ENCODE measurements around the gene SLC25A30.
"Not testable (repeated sequence)": the region's sequence is repeated elsewhere in the genome, so short reads cannot be mapped to it uniquely, and the experiment has no call there.

The SLC25A30 gene

DNA sequence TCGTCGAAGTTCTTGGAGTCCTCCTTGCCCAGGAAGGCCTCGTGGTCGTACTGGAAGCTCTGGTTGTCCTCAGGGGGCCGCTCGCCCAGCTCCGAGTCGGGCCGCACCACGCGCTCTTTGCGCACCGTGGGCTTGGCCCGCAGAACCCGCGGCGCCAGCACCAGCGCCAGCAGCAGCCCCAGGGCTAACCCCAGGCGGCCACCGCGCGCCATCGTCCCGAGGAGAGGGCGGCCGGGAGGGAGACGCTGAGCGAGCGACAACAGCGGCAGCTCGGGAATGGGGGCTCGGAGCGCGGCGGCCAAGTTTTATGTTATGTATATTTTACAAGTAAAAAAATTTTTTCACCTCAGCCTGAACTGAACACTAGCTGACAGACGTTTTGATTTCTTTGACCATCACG, 27.0 kb downstream of the SLC25A30 start:
- ATAC-seq, DNase-seq, H3K9me3 Mint-ChIP-seq, H3K27me3 Mint-ChIP-seq, H3K4me3 Mint-ChIP-seq, H3K27ac Mint-ChIP-seq: not testable (repeated sequence)
- Mint-ChIP-seq H3K4me1 (peaks cover 35% of the 10 kb centered on the region), H3K36me3 (ENCODE audit: low read depth) (peaks cover 24% of the 10 kb centered on the region)

DNA sequence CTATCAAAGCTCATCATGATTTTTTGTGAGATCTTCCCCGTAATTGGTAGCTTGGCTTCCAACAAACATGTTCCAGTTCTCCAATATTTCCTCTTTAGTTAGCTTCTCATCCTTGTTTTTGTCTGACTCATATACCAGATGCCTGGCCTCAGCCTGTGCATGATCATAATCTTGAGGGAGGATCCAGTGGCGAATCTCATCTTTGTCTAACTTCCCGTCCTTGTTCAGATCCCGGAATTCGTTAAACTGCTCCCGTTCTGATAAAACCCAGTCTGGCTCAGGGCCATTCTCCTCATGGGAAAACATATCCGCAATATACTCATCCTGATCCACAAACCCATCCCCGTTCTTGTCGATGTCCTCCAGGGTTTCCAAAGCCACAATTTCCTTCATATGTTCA, 27.8 kb downstream of the SLC25A30 start:
- ATAC-seq, H3K27ac Mint-ChIP-seq, DNase-seq, H3K4me3 Mint-ChIP-seq, H3K27me3 Mint-ChIP-seq, H3K9me3 Mint-ChIP-seq: not testable (repeated sequence)
- peaks cover 16% of the 10 kb centered on the region for H3K36me3 Mint-ChIP-seq (ENCODE audit: low read depth)
- peaks cover 27% of the 10 kb centered on the region for H3K4me1 Mint-ChIP-seq

GRCh38 chr13:45388664-45389063, 29.5 kb downstream of the SLC25A30 start:
- Mint-ChIP-seq H3K4me3 (no peak overlapping the region), H3K27ac (no peak overlapping the region), H3K27me3 (no peaks in the 10 kb centered on the region), H3K36me3 (ENCODE audit: low read depth) (peaks cover 13% of the 10 kb centered on the region), H3K4me1 (peaks cover 12% of the 10 kb centered on the region), H3K9me3 (no peaks in the 10 kb centered on the region)
- DNase-seq: no peak
- ATAC-seq: no peak

DNA sequence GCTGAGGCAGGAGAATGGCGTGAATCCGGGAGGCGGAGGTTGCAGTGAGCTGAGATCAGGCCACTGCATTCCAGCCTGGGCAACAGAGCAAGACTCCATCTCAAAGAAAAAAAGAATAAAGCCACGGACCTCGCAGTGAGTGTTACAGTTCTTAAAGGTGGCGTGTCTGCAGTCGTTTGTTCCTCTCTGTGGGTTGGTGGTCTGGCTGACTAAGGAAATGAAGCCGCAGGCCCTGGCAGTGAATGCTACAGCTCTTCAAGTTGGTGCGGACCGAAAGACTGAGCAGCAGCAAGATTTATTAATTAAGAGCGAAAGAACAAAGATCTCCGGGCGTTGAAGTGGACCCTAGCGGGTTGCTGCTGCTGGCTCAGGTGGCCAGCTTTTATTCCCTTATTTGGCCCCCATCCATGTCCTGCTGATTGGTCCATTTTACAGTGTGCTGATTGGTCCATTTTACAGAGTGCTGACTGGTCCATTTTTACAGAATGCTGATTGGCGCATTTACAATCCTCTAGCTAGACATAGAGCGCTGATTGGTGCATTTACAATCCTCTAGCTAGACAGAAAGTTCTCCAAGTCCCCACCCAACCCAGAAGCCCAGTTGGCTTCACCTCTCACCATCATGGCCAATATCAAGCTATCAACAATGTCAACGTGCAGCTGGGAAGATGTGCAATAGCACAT, 31.1 kb downstream of the SLC25A30 start:
- not testable (repeated sequence) for H3K27ac Mint-ChIP-seq, H3K4me3 Mint-ChIP-seq, H3K27me3 Mint-ChIP-seq, H3K9me3 Mint-ChIP-seq
- ATAC-seq: peak; percentile 88
- peak; percentile 23 for DNase-seq
- H3K36me3 Mint-ChIP-seq (ENCODE audit: low read depth): peaks cover 13% of the 10 kb centered on the region
- H3K4me1 Mint-ChIP-seq: peaks cover 12% of the 10 kb centered on the region

DNA sequence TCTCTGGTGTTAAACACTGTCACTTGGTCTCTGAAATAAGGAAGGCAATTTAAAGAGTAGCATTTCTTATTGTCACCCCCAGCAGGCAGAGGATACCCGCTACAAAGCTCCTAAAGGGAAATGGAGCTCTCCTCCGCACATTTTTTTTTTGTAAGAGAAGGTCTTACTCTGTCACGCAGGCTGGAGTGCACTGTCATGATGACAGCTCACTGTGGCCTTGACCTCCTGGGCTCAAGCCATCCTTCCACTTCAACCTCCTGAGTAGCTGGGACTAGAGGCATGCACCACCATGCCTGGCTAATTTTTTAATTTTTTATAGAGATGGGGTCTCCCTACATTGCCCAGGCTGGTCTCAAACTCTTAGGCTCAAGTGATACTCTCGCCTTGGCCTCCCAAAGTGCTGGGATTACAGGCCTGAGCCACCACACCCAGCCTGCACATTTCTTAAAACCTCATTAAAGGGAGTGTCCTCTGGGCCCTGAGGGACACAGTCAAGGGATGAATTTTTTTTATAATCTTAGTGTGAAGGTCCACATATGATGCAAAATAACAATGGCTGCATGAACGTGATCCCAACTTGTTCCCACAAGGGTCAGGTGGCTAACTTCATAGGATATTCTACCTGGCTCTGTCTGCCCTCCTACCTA, 32.1 kb downstream of the SLC25A30 start:
- ATAC-seq: no peak
- H3K36me3 Mint-ChIP-seq (ENCODE audit: low read depth): peaks cover 13% of the 10 kb centered on the region
- H3K27ac Mint-ChIP-seq: no peak overlapping the region
- no peak for DNase-seq
- H3K4me1 Mint-ChIP-seq: peaks cover 12% of the 10 kb centered on the region
- H3K4me3 Mint-ChIP-seq: no peak overlapping the region
- H3K9me3 Mint-ChIP-seq: no peaks in the 10 kb centered on the region
- no peaks in the 10 kb centered on the region for H3K27me3 Mint-ChIP-seq

GRCh38 chr13:45385320-45385719, 32.9 kb downstream of the SLC25A30 start:
- Mint-ChIP-seq H3K9me3 (no peaks in the 10 kb centered on the region), H3K4me3 (no peak overlapping the region), H3K4me1 (peaks cover 12% of the 10 kb centered on the region), H3K27ac (no peak overlapping the region), H3K36me3 (ENCODE audit: low read depth) (peaks cover 9% of the 10 kb centered on the region), H3K27me3 (no peaks in the 10 kb centered on the region)
- ATAC-seq: no peak
- no peak for DNase-seq

DNA sequence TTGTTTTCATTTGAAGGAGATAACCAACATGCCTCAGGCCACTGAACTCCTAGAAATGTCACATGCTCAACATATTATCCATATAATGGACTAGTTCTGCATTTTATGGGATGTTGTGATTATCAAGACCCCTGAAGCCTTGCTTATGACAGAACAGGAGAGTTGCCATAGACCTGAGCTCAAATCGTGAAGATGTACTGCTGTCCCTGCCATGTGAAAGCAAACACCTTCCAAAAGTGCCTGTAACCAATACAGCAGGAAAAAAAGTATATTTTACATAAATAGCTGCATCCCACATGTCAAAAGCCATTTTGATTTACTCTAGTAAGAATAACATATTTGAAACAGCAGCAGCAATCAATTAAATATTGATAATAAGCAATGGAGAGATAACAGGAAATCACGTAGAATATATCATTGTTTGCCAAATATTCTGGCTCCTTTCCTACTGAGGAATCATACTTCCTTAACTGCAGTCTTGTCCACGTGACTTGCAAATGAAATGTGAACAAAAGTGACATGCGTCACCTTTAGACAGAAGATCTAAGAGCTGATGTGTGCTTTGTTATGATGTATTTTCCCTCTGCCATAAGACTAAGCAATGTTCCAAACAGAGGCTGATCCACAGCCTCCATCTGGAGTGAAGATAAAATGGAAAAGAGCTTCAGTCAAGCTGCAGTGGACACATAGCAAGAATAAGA, 33.5 kb downstream of the SLC25A30 start:
- H3K4me1 Mint-ChIP-seq: peaks cover 12% of the 10 kb centered on the region
- no peak for DNase-seq

DNA sequence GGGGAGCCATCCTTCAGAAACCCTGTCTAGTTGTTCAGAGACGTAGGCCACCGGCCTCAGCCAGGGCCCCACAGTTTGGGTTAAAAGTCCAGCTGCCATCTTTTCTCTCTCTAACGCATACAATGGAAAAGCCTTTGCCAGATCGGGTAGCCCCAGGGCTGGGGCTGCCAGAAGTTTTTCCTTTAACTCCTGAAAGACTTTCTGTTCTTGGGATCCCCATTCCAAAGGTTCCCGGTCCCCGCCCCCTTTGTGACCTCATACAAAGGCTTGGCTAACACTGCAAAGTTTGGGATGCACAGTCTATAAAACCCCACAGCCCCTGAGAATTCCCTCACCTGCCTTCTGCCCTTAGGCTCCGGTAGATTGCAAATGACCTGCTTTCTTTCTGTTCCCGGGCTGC, 35.4 kb downstream of the SLC25A30 start:
- H3K36me3 Mint-ChIP-seq (ENCODE audit: low read depth); ATAC-seq; H3K9me3 Mint-ChIP-seq; DNase-seq; H3K27me3 Mint-ChIP-seq; H3K27ac Mint-ChIP-seq; H3K4me3 Mint-ChIP-seq: not testable (repeated sequence)
- peaks cover 12% of the 10 kb centered on the region for H3K4me1 Mint-ChIP-seq

More for the DNA sequence above, 33.5 kb downstream of the SLC25A30 start:
- no peak for ATAC-seq
- H3K27ac Mint-ChIP-seq: no peak overlapping the region
- H3K4me3 Mint-ChIP-seq: no peak overlapping the region
- H3K9me3 Mint-ChIP-seq: no peaks in the 10 kb centered on the region
- peaks cover 9% of the 10 kb centered on the region for H3K36me3 Mint-ChIP-seq (ENCODE audit: low read depth)
- no peaks in the 10 kb centered on the region for H3K27me3 Mint-ChIP-seq

GRCh38 chr13:45381196-45381595, 37.0 kb downstream of the SLC25A30 start:
- Mint-ChIP-seq H3K27ac (no peak overlapping the region), H3K4me3 (no peak overlapping the region), H3K9me3 (no peaks in the 10 kb centered on the region), H3K27me3 (no peaks in the 10 kb centered on the region), H3K4me1 (no peaks in the 10 kb centered on the region), H3K36me3 (ENCODE audit: low read depth) (peaks cover 2% of the 10 kb centered on the region)
- ATAC-seq (no peak), DNase-seq (no peak)

DNA sequence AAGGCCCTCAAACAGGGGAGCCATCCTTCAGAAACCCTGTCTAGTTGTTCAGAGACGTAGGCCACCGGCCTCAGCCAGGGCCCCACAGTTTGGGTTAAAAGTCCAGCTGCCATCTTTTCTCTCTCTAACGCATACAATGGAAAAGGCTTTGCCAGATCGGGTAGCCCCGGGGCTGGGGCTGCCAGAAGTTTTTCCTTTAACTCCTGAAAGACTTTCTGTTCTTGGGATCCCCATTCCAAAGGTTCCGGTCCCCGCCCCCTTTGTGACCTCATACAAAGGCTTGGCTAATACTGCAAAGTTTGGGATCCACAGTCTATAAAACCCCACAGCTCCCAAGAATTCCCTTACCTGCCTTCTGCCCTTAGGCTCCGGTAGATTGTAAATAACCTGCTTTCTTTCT, 37.5 kb downstream of the SLC25A30 start:
- not testable (repeated sequence) for H3K36me3 Mint-ChIP-seq (ENCODE audit: low read depth); H3K27me3 Mint-ChIP-seq; H3K9me3 Mint-ChIP-seq; H3K4me1 Mint-ChIP-seq; H3K4me3 Mint-ChIP-seq; DNase-seq; H3K27ac Mint-ChIP-seq; ATAC-seq

- not testable (repeated sequence) for H3K27me3 Mint-ChIP-seq; H3K9me3 Mint-ChIP-seq; ATAC-seq; H3K27ac Mint-ChIP-seq; H3K36me3 Mint-ChIP-seq (ENCODE audit: low read depth); DNase-seq; H3K4me3 Mint-ChIP-seq; H3K4me1 Mint-ChIP-seq
These were observed 38.7 kb downstream of the SLC25A30 start for GRCh38 chr13:45379516-45379915.

DNA sequence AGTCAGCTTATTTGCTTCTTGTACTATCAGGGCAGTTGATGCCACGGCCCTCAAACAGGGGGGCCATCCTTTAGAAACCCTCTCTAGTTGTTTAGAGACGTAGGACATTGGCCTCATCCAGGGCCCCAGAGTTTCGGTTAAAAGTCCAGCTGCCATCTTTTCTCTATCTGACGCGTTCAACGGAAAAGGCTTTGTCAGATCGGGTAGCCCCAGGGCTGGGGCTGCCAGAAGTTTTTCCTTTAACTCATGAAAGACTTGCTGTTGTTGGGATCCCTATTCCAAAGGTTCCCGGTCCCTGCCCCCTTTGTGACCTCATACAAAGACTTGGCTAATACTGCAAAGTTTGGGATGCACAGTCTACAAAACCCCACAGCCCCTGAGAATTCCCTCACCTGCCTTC, 39.4 kb downstream of the SLC25A30 start:
- not testable (repeated sequence) for ATAC-seq; H3K9me3 Mint-ChIP-seq; DNase-seq; H3K4me3 Mint-ChIP-seq; H3K27ac Mint-ChIP-seq; H3K27me3 Mint-ChIP-seq; H3K36me3 Mint-ChIP-seq (ENCODE audit: low read depth); H3K4me1 Mint-ChIP-seq

DNA sequence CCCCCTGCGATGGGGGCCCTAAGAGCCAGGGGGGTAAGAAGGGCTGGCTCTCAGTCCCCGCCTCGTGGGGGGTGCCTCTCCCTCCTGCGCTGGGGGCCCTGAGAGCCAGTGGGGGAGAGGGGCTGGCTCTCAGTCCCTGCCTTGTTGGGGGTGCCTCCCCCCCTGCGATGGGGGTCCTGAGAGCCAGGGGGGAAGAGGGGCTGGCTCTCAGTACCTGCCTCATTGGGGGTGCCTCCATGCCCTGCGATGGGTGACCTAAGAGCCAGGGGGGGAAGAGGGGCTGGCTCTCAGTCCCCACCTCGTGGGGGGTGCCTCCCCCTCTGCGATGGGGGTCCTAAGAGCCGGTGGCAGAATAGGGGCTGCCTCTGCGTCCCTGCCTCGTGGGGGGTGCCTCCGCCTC, 40.9 kb downstream of the SLC25A30 start:
- H3K36me3 Mint-ChIP-seq (ENCODE audit: low read depth); H3K4me1 Mint-ChIP-seq; DNase-seq; H3K27ac Mint-ChIP-seq; ATAC-seq; H3K9me3 Mint-ChIP-seq; H3K27me3 Mint-ChIP-seq; H3K4me3 Mint-ChIP-seq: not testable (repeated sequence)

GRCh38 chr13:45376651-45377050, 41.5 kb downstream of the SLC25A30 start:
- not testable (repeated sequence) for ATAC-seq; H3K9me3 Mint-ChIP-seq; H3K27me3 Mint-ChIP-seq; H3K4me1 Mint-ChIP-seq; H3K27ac Mint-ChIP-seq; H3K36me3 Mint-ChIP-seq (ENCODE audit: low read depth); DNase-seq; H3K4me3 Mint-ChIP-seq

DNA sequence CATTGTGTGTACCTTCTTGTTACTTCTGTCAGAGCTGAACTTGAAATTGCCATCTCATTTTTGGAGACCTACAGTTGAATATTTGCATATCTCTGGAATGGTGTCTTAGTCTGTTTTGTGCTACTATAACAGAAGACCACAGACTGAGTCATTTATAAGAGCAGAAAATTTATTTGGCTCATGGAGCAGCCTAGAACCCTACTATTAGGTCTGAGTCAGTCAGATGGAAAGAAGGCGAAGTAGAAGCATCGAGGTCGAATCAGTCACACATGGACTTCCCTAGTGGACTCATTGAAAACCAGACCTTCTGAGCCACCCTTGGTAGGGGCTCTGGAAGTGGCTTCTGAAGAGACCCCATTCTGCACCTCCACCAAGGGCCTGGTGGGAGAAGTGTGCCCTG, 43.3 kb downstream of the SLC25A30 start:
- H3K4me3 Mint-ChIP-seq: no peak overlapping the region
- H3K36me3 Mint-ChIP-seq (ENCODE audit: low read depth): no peaks in the 10 kb centered on the region
- DNase-seq (no peak), ATAC-seq (peak; percentile 55)
- H3K4me1 Mint-ChIP-seq: peaks cover 8% of the 10 kb centered on the region
- H3K27ac Mint-ChIP-seq: no peak overlapping the region
- no peaks in the 10 kb centered on the region for H3K9me3 Mint-ChIP-seq
- no peaks in the 10 kb centered on the region for H3K27me3 Mint-ChIP-seq
